ENCODE measurements around the gene HELZ2.

The HELZ2 gene

GRCh38 chr20:63552481-63553249, 21.4 kb downstream of the HELZ2 start:
- no peak for DNase-seq (ENCODE audit: low spot score)

- DNase-seq (ENCODE audit: low spot score) = no peak
Measured at GRCh38 chr20:63551068-63551467, 23.0 kb downstream of the HELZ2 start.

GRCh38 chr20:63549679-63550282, 24.3 kb downstream of the HELZ2 start:
- no peak for DNase-seq (ENCODE audit: low spot score)

DNA sequence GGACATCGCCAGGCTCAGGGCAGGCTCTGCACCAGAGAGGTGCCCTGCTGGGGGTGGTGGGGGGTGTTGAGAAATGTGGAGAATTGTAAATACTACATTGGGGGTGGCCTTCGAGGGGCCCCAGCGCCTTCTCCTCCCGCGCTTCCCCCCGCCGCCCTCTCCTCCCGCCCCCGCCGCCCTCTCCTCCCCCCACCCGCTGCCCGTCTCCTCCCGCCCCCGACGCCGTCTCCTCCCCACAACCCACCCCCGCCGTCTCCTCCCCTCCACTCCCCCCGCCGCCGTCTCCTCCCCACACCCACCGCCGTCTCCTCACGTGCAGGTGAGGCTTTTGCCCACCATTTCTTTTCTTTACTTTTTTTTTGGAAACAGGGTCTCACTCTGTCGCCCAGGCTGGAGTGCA, 25.0 kb downstream of the HELZ2 start:
- no peak for DNase-seq (ENCODE audit: low spot score)

- no peak for DNase-seq (ENCODE audit: low spot score)
Measured at GRCh38 chr20:63548542-63548941, 25.5 kb downstream of the HELZ2 start.

DNA sequence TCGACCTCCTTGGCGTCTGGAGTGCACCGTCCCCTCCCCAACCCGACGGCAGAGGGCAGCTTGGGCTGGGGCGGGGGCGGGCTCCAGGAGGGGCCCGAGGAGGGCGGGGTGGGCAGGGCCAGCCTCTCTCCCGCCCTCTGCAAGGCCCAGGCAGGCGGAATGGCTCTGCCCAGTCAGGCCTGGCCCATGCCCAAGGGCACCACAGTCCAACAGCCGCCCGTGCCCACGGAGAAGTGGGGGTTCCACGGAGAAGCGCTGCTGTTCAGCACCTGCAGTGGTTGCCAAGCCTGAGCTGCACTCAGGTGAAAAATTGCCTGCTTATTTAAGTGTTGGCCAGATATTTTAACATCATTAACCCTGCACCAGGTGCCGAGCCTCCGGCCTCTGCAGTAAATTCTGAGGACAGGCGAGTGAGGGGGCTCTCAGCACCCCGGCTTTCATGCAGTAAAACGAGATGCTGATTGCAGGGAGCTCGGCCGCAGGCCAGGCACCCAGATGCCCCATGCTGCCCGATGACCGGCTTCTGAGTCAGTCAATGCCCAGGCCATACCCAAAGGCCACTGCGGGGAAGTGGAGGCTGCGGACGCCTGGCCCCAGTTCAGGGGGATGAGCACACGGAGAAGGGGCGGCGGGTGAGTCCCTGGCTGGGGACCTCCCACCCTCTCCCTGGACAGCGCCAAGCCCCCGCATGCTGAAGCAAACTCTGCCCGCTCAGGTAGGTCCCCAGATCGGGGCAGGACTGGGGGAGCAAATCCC, 26.1 kb downstream of the HELZ2 start, which contains the start of gene SRMS:
SRMS (minus strand) TSS at position 25 of the 756 bp plus-strand sequence. CDS start 286 bp downstream, outside the sequence.
- DNase-seq (ENCODE audit: low spot score) = no peak

DNA sequence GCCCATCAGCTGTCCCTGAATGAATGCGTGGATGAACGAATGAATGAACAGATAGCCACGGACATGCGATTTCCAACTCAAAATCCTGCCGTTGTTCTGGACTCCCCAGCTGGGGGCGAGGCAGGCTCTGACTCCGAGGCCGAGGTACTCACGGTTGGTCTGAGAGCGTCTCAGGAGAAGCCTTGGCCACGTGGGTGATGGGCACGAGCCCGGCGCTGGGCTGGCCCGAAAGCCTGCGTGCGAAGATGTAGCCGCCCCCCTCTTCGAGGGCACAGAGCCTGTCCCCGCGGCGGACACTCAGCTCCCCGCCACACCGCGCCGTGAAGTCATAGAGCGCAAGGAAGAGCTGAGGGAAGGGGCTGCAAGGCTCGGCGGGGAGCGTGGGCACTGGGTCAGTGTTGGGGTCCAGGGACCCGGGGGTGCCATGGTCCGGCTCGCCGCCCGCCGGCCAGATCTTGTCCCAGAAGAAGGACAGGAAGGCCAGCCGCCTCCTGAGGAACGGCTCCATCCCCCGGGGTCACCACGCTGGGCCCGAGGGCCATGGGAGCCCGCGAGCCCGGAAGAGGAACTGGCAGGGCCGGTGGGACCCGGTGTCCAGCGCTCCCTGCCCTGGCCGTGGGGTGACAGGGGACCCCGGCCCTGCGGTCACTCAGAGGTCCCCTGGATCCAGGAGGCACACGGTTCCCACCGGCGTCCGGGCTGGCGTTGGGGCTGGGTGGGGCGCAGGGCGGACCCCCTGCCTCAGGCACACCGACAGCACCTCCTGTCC, 26.9 kb downstream of the HELZ2 start:
- DNase-seq (ENCODE audit: low spot score) = no peak

DNA sequence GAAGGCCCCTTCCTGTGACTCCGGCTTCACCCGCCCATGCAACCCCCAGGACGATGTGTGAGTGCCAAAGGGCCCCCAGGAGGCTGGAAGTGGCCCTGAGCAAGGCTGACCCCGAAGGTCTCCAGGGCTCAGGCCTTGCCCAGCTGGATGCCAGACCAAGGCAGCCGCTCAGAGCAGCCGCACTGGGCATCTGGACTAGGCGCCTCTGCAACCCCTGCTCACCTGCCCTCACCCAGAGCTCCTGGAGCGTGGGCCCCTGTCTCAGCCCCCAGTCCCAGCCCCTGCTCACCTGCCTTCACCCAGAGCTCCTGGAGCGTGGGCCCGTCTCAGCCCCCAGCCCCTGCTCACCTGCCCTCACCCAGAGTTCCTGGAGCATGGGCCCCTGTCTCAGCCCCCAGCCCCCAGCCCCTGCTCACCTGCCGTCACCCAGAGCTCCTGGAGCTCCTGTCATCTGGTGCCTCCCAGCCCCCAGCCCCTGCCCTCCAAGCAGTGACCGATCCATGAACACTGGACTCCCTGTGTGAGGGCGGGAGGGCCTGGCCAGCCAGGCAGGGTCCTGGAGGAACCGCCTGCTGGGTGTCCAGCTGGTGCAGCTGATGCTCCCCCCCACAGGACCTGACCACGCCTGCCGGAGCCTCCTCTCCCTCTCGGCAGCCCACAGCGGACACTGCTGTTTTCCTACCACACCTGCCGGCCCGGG, 27.6 kb downstream of the HELZ2 start:
- no peak for DNase-seq (ENCODE audit: low spot score)

DNA sequence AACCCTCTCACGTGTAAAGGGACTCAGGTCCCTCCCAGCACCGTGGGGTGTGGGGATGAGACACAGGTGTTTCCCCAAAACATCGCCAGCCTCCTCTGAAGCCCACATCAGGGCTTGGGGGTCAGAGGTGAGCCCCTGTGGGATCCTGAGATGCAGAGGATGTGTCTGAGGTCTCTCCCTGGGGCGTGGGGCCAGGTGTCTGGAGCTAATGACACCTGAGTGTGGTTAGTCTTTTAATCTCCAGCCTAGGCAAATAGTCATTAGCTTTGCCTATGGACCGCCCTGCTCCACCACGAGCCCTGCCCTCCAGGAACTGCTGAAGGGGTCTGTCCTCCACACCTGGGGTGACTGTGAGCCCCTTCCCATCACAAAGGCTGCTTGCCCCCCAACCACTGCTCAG, 28.2 kb downstream of the HELZ2 start:
- no peak for DNase-seq (ENCODE audit: low spot score)

DNA sequence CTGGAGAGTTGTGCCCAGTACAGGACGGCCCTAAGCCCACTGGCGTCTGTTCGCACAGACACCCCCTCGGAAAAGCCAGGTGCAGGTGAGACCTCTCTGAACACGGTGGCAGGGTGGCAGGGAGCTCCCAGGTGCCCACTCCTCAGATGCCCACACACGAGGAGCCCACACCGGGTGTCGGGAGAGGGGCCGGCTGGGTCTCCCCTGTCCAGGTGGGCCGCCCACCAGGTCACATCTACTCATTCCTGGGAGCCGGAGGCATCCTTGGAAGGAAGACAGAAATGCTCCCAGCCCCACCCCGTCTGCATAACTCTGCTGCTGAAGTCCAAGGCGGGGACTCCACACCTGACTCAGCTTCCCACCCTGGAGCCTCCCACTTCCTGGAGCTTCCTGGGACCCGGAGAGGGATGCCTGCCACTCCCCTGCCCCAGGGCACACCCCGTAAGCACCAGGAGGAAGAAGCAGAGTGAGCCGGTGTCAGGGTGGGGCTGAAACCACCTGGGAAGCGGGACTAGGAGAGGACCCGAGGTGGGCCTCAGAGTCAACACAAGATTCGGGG, 29.0 kb downstream of the HELZ2 start:
- DNase-seq (ENCODE audit: low spot score) = no peak

- no peak for DNase-seq (ENCODE audit: low spot score)
Measured at GRCh38 chr20:63544241-63544957, 29.6 kb downstream of the HELZ2 start.

GRCh38 chr20:63543733-63544132, 30.3 kb downstream of the HELZ2 start:
- no peak for DNase-seq (ENCODE audit: low spot score)

DNA sequence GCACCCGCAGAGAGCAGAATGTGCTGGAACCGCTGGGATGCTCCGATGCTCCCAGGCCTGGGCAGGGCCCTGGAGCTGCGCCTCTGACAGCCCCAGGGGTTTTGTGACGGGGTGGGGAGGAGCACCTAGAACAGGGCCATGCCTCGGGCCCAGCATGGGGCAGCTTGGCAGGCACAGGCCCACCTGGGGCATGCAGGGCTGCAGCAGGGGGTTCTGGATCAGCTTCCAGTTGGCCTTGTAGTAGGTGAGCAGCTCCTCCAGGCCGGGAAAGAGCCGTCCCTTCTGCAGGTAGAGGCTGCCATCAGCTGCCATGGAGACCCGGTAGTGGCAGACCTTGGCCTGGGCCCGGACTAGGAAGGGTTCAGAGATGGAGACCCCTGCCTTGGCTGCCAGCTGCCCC, 30.9 kb downstream of the HELZ2 start:
- no peak for DNase-seq (ENCODE audit: low spot score)

DNA sequence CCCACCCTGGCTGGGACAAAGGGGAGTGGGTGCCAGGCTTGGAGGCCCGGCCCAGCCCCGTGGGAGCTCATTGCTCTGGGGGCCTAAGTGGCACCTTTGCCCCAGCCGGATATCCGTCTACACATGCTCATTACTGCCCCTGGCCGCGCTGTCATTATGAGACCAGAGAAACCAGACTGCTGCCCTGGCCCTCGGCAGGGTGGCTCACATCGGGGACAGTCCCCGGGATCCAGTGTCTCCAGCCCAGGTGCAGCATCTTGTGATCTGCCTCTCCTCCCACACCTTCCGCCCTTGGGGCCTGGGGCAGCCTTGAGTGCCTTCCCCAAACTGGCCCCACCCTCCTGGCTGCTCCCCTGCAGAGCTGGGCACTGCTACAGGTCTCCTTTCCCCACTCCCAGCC, 31.3 kb downstream of the HELZ2 start:
- no peak for DNase-seq (ENCODE audit: low spot score)

GRCh38 chr20:63542031-63542559, 31.9 kb downstream of the HELZ2 start:
- no peak for DNase-seq (ENCODE audit: low spot score)

- no peak for DNase-seq (ENCODE audit: low spot score)
Measured at GRCh38 chr20:63541371-63541770, 32.7 kb downstream of the HELZ2 start.

DNA sequence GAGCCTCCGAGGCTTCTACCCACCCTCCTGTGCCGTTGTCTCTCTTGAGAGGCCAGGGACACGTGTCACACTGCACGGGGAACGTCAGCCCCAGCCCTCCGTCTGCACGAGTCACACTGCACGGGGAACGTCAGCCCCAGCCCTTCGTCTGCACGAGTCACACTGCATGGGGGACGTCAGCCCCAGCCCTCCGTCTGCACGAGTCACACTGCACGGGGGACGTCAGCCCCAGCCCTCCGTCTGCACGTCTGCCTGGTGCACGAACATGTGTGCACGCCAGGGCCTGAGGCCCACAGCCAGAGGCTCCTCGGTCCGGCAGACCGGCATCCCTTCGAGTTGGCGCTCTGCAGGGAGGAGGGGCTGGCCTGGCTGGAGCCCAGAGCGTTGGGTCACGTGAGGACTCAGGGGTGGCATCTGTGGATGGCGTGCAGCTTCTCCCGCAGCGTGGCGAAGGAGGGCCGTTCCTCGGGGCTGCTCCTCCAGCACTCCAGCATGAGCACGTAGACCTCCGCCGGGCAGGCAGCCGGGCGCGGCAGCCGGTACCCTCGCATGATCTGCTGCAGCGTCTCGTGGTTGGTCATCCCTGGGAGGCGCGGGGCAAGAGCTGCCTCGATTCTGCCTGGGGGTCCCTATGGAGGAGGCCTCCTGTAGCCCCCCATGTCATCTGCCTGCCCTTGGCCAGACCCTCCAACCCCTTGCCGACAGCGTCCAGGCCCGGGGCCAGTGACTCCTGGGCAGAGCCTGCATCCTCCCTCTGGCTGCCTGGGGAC, 33.4 kb downstream of the HELZ2 start:
- peak; percentile 50 for DNase-seq (ENCODE audit: low spot score)

DNA sequence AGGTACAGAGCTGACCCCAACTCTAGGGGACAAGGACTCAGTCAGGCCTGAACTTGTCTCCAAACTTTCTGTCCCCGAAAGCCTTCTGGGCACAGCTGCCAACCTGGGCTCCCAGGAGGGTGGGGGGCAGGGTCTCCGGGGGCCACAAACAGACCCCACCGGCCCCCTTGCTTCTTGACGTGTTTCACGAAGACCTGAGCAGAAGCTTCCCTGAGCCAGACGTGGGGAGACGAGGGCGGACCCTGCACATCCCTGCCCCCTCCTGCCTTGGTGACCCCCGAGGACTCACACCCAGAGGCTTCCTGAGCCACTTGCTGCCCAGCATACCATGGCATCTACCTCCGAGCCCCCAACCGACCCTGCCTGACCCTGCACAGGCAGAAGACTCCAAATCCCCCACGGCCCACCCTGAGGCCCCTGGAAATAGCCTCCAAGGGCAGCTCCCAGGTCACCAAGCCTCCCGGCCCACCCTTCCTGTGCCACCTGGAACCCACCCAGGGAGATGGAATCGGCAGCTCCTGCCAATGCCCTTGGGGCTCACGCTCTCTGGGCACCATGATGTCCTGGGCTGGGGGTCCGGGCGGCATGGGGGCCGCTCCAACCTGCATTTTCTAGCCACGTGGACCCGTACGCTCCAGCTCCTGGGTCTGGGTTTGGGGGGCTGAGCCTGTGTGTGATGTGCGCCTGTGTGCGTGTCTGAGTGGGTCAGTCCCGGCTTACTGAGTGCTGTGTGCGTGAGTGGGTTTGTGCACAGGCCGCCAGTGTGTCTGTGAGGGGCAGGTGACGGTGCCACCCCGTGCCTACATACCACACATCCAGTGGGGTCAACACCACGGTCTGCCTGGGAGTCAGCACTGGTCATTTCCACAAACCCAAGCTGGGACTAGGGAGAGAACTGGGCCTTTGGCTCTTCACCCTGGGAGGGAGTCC, 34.3 kb downstream of the HELZ2 start:
- DNase-seq (ENCODE audit: low spot score) = no peak

DNA sequence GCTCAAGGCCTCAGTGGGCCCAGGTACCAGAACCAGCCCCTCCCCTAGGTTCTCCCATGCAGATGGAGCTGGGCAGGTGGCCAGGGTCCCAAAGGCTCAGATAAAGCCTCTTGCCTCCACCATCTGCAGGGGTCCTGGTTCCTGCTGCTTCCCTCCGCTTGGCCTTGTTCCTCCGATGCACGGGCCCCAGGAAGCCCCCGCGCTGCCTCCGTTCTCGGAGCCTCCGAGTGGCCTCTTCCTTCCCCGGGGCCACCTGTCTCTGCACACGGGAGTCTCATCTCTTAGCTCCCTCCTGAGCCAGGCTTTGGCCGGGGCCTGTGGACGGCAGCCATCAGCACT, 35.0 kb downstream of the HELZ2 start:
- DNase-seq (ENCODE audit: low spot score) = no peak

Data from Ammon's horn (tissue), 1 donor.